Liver (tissue), 9 donors: ENCODE results near the gene FNDC1. TPM values are rescaled to one million over a fixed set of nuclear protein-coding genes. Genes with fewer than 3 reads are reported as not detected.

Experiments used
- DNase-seq: peaks from one replicate; pipeline ENCODE4 v3.0.0-alpha.2; 2017; ENCODE audit warnings: low spot score
- H3K27ac ChIP-seq, 2 donors: one replicate each; pipeline ENCODE4 v1.7.0; 2013; ENCODE audit warnings: inconsistent platforms in 2 of 2, low read length in 2 of 2, control low read depth in 1 of 2, low read depth in 1 of 2, mild to moderate bottlenecking in 1 of 2
- H3K27me3 ChIP-seq, 4 donors: one replicate each; pipeline versions ENCODE4 v1.6.1 to v1.7.0; 2013; ENCODE audit warnings: low read length in 3 of 4, inconsistent platforms in 1 of 4, mild to moderate bottlenecking in 1 of 4, moderate library complexity in 1 of 4; ENCODE audit not compliant: control insufficient read depth in 4 of 4, insufficient read depth in 4 of 4
- H3K36me3 ChIP-seq, 4 donors: one replicate each; pipeline versions ENCODE4 v1.6.1 to v1.7.0; 2013; ENCODE audit warnings: low read length in 3 of 4, mild to moderate bottlenecking in 3 of 4, low read depth in 1 of 4, moderate library complexity in 1 of 4; ENCODE audit not compliant: control insufficient read depth in 4 of 4, insufficient read depth in 3 of 4
- H3K4me1 ChIP-seq, 4 donors: one replicate each; pipeline versions ENCODE4 v1.6.1 to v1.7.0; 2013; ENCODE audit warnings: low read length in 3 of 4, mild to moderate bottlenecking in 3 of 4, moderate library complexity in 1 of 4; ENCODE audit not compliant: control insufficient read depth in 4 of 4, insufficient read depth in 4 of 4
- H3K4me3 ChIP-seq, 3 donors: one replicate each; pipeline versions ENCODE4 v1.6.1 to v1.7.0; 2013; ENCODE audit warnings: low read length in 3 of 3, control low read depth in 1 of 3, low read depth in 1 of 3, mild to moderate bottlenecking in 1 of 3
- H3K9ac ChIP-seq, 2 donors: one replicate each; pipeline ENCODE4 v1.7.0; 2013; ENCODE audit warnings: low read length in 2 of 2, mild to moderate bottlenecking in 2 of 2, moderate library complexity in 2 of 2, control low read depth in 1 of 2, low read depth in 1 of 2
- H3K9me3 ChIP-seq, 4 donors: one replicate each; pipeline versions ENCODE4 v1.6.1 to v1.7.0; 2013; ENCODE audit warnings: low read length in 3 of 4; ENCODE audit not compliant: control insufficient read depth in 4 of 4
- ATF3 ChIP-seq: IDR thresholded peaks from 2 replicates; pipeline ENCODE4 v1.6.1; 2016; ENCODE audit warnings: antibody characterized with exemption
- CTCF ChIP-seq: fragments of 150-350 bp; IDR thresholded peaks from 2 replicates; pipeline ENCODE4 v1.5.1; 2017; ENCODE audit warnings: improper control_type of control experiment, low read depth, low read length; ENCODE audit not compliant: missing input control
- EGR1 ChIP-seq, 2 donors: IDR thresholded peaks; 2 replicates each; pipeline ENCODE4 v1.6.1; 2016 to 2018; ENCODE audit warnings: antibody characterized with exemption in 2 of 2, low read depth in 2 of 2
- FOXA1 ChIP-seq: IDR thresholded peaks from 2 replicates; pipeline ENCODE4 v1.6.1; 2016; ENCODE audit warnings: antibody characterized with exemption
- FOXA2 ChIP-seq: IDR thresholded peaks from 2 replicates; pipeline ENCODE4 v1.6.1; 2016; ENCODE audit warnings: antibody characterized with exemption
- GABPA ChIP-seq, 2 donors: IDR thresholded peaks in 1 of 2; conservative IDR thresholded peaks in 1 of 2; 2 replicates each; pipeline ENCODE4 v1.6.1; 2016; ENCODE audit warnings: antibody characterized with exemption in 2 of 2, mild to moderate bottlenecking in 1 of 2, moderate library complexity in 1 of 2
- HNF4A ChIP-seq, 2 donors: conservative IDR thresholded peaks; 2 replicates each; pipeline ENCODE4 v1.6.1; 2016; ENCODE audit warnings: antibody characterized with exemption in 2 of 2, mild to moderate bottlenecking in 2 of 2
- HNF4G ChIP-seq: IDR thresholded peaks from 2 replicates; pipeline ENCODE4 v1.6.1; 2016; ENCODE audit warnings: antibody characterized with exemption
- JUND ChIP-seq, 2 donors: IDR thresholded peaks; 2 replicates each; pipeline ENCODE4 v1.6.1; 2016; ENCODE audit warnings: antibody characterized with exemption in 2 of 2
- MAX ChIP-seq: IDR thresholded peaks from 2 replicates; pipeline ENCODE4 v1.6.1; 2016; ENCODE audit warnings: antibody characterized with exemption
- NR2F2 ChIP-seq: IDR thresholded peaks from 2 replicates; pipeline ENCODE4 v1.6.1; 2016; ENCODE audit warnings: antibody characterized with exemption
- RAD21 ChIP-seq, 2 donors: IDR thresholded peaks; 2 replicates each; pipeline ENCODE4 v1.6.1; 2016; ENCODE audit warnings: antibody characterized with exemption in 2 of 2, mild to moderate bottlenecking in 2 of 2
- REST ChIP-seq: IDR thresholded peaks from 2 replicates; pipeline ENCODE4 v1.6.1; 2016; ENCODE audit warnings: antibody characterized with exemption, mild to moderate bottlenecking
- RXRA ChIP-seq, 2 donors: IDR thresholded peaks; 2 replicates each; pipeline ENCODE4 v1.6.1; 2017 to 2018; ENCODE audit warnings: antibody characterized with exemption in 2 of 2, mild to moderate bottlenecking in 1 of 2
- SP1 ChIP-seq: IDR thresholded peaks from 2 replicates; pipeline ENCODE4 v1.6.1; 2018; ENCODE audit warnings: antibody characterized with exemption, mild to moderate bottlenecking
- TAF1 ChIP-seq: conservative IDR thresholded peaks from 2 replicates; pipeline ENCODE4 v1.6.1; 2016; ENCODE audit warnings: antibody characterized with exemption, mild to moderate bottlenecking
- YY1 ChIP-seq: IDR thresholded peaks from 2 replicates; pipeline ENCODE4 v1.6.1; 2016; ENCODE audit warnings: antibody characterized with exemption, mild to moderate bottlenecking
- ZBTB33 ChIP-seq: IDR thresholded peaks from 2 replicates; pipeline ENCODE4 v1.6.1; 2016; ENCODE audit warnings: antibody characterized with exemption
- WGBS: extraction: QIAGEN DNeasy Blood & Tissue Kit; methylation state at CpG from one replicate; pipeline ENCODE4 v1.1.7; 2013; 5-methylcytosine and 5-hydroxymethylcytosine counted together
- polyA plus RNA-seq, 2 donors: library from polyadenylated mRNA; stranded (reverse) in 1 of 2; unstranded in 1 of 2; fragments of 200-250 nt in 1 of 2; fragments of >200 nt in 1 of 2; fragmentation: Nextera tagmentation in 1 of 2; extraction: Ambion mirVana in 1 of 2; gene quantifications; one replicate each; pipeline versions ENCODE4 v1.2.1 to v1.2.3, GENCODE V29; 2013 to 2015
- total RNA-seq, 2 donors: library from RNA; depleted of rRNA; stranded (reverse); fragments of >200 nt; gene quantifications; one replicate each; pipeline ENCODE4 v1.2.3, GENCODE V29; 2014
- donor health status: healthy.
- donor health status: healthy.
- donor health status: healthy.
- donor health status: healthy.
- donor health status: healthy.

FNDC1 gene
- total and polyA plus RNA-seq, 4 donors = 0.10 to 0.47 (median 0.17) TPM; not detected in 1

- Histone ChIP-seq H3K27me3 (peaks cover 0 to 2% (median 0%) of the 10 kb centered on the region in 4 donors), H3K9me3 (no peaks in the 10 kb centered on the region), H3K36me3 (no peaks in the 10 kb centered on the region), H3K4me3 (no peak overlapping the region), H3K27ac (no peak overlapping the region), H3K4me1 (no peaks in the 10 kb centered on the region), H3K9ac (no peak overlapping the region)
- no peak for DNase-seq
- WGBS = 45% methylated on average over 2 of the region's 2 CpGs
- TF ChIP-seq CTCF (no peak), FOXA2 (no peak), SP1 (no peak), GABPA (IDR thresholded peaks at IDR 0.05 in 1 of 2, conservative IDR thresholded peaks at IDR 0.05 in 1 of 2) (no peak), RXRA (IDR thresholded peaks at IDR 0.05) (no peak), JUND (IDR thresholded peaks at IDR 0.05) (no peak), EGR1 (IDR thresholded peaks at IDR 0.05; ENCODE audit: low read depth in 2 of 2) (no peak), HNF4A (conservative IDR thresholded peaks at IDR 0.05) (no peak), NR2F2 (no peak), ATF3 (no peak), REST (no peak), TAF1 (no peak), ZBTB33 (no peak), MAX (no peak), FOXA1 (no peak), RAD21 (IDR thresholded peaks at IDR 0.05) (no peak), HNF4G (no peak), YY1 (no peak)
These were observed 55.3 kb downstream of the FNDC1 start for GRCh38 chr6:159224452-159224851.

GRCh38 chr6:159229651-159230051 is 60.5 kb downstream of the FNDC1 start:
- Histone ChIP-seq H3K9ac (no peak overlapping the region), H3K4me3 (no peak overlapping the region), H3K36me3 (no peaks in the 10 kb centered on the region), H3K27ac (no peak overlapping the region), H3K9me3 (no peaks in the 10 kb centered on the region), H3K27me3 (peaks cover 0 to 6% (median 4%) of the 10 kb centered on the region in 4 donors), H3K4me1 (peaks cover 0 to 7% (median 3%) of the 10 kb centered on the region in 4 donors)
- no peak for DNase-seq
- WGBS = 72% methylated on average over 8 of the region's 8 CpGs
- TF ChIP-seq FOXA2 = no peak
- no peak for TF ChIP-seq REST
- no peak for TF ChIP-seq GABPA (IDR thresholded peaks at IDR 0.05 in 1 of 2, conservative IDR thresholded peaks at IDR 0.05 in 1 of 2)
- TF ChIP-seq RXRA (IDR thresholded peaks at IDR 0.05) = no peak
